GM23338 (cell line): ENCODE results near the gene TBC1D3K. TPM values are rescaled to one million over a fixed set of nuclear protein-coding genes. Genes with fewer than 3 reads are reported as not detected.
"Not testable (repeated sequence)": the region's sequence is repeated elsewhere in the genome, so short reads cannot be mapped to it uniquely, and the experiment has no call there.

Experiments
- ATAC-seq: fragments of 200-7000 bp; cut with Tn5 transposase; 3 replicates; pipeline ENCODE4 v1.9.1; 2020
- DNase-seq: peaks from one replicate; pipeline ENCODE4 v3.0.0-alpha.2; 2015; ENCODE audit warnings: low spot score
- H2AFZ ChIP-seq: fragments of 200-600 bp; sonication (generic); 2 replicates; pipeline ENCODE4 v1.8.0; 2016; ENCODE audit warnings: antibody characterized with exemption, mild to moderate bottlenecking, moderate library complexity
- H3F3A ChIP-seq: fragments of 200-600 bp; sonication (generic); replicated peaks from 2 replicates; pipeline ENCODE4 v1.8.0; 2017; ENCODE audit warnings: antibody characterized with exemption, mixed run types, low read depth
- H3K27ac ChIP-seq: fragments of 200-600 bp; sonication (generic); 2 replicates; pipeline ENCODE4 v1.6.1; 2016; ENCODE audit warnings: low read depth
- H3K27me3 ChIP-seq: fragments of 200-600 bp; sonication (generic); 2 replicates; pipeline ENCODE4 v1.8.0; 2016; ENCODE audit warnings: mild to moderate bottlenecking, mixed run types, moderate library complexity; ENCODE audit not compliant: insufficient read depth
- H3K36me3 ChIP-seq: fragments of 200-600 bp; sonication (generic); 2 replicates; pipeline ENCODE4 v1.8.0; 2016; ENCODE audit warnings: mild to moderate bottlenecking; ENCODE audit not compliant: insufficient read depth
- H3K4me1 ChIP-seq: fragments of 200-600 bp; sonication (generic); 2 replicates; pipeline ENCODE4 v1.8.0; 2016; ENCODE audit warnings: mild to moderate bottlenecking, moderate library complexity; ENCODE audit not compliant: insufficient read depth
- H3K4me2 ChIP-seq: fragments of 200-600 bp; sonication (generic); 2 replicates; pipeline ENCODE4 v1.7.1; 2017; ENCODE audit warnings: mixed run types
- H3K4me3 ChIP-seq: fragments of 200-600 bp; sonication (generic); 2 replicates; pipeline ENCODE4 v1.6.1; 2016; ENCODE audit warnings: mixed run types
- H3K79me2 ChIP-seq: fragments of 200-600 bp; sonication (generic); replicated peaks from 2 replicates; pipeline ENCODE4 v1.8.0; 2017; ENCODE audit warnings: mild to moderate bottlenecking; ENCODE audit not compliant: insufficient read depth
- H3K9me2 ChIP-seq: fragments of 200-600 bp; sonication (generic); 2 replicates; pipeline ENCODE4 v1.8.0; 2017; ENCODE audit not compliant: insufficient read depth
- H4K20me1 ChIP-seq: fragments of 200-600 bp; sonication (generic); replicated peaks from 2 replicates; pipeline ENCODE4 v1.8.0; 2017; ENCODE audit warnings: mild to moderate bottlenecking; ENCODE audit not compliant: insufficient read depth
- H3K27ac Mint-ChIP-seq: 2 replicates; pipeline ENCODE4 v1.8.0; 2020; ENCODE audit warnings: inconsistent platforms, mild to moderate bottlenecking, moderate library complexity, mixed read lengths
- H3K27me3 Mint-ChIP-seq: 3 replicates; pipeline ENCODE4 v1.8.0; 2022; ENCODE audit warnings: low read depth, mild to moderate bottlenecking, moderate library complexity, mixed read lengths, inconsistent platforms; ENCODE audit not compliant: insufficient read depth, poor library complexity
- H3K36me3 Mint-ChIP-seq: 3 replicates; pipeline ENCODE4 v1.8.0; 2021; ENCODE audit warnings: low read depth, mild to moderate bottlenecking, inconsistent platforms, moderate library complexity, mixed read lengths
- H3K4me1 Mint-ChIP-seq: 3 replicates; pipeline ENCODE4 v1.8.0; 2020; ENCODE audit warnings: mild to moderate bottlenecking, inconsistent platforms, mixed read lengths
- H3K4me3 Mint-ChIP-seq: 3 replicates; pipeline ENCODE4 v1.8.0; 2021; ENCODE audit warnings: moderate library complexity, mild to moderate bottlenecking, inconsistent platforms, mixed read lengths
- H3K9me3 Mint-ChIP-seq: 3 replicates; pipeline ENCODE4 v1.8.0; 2020; ENCODE audit warnings: moderate library complexity, mild to moderate bottlenecking, inconsistent platforms, mixed read lengths
- CREB1 ChIP-seq: fragments of 250-450 bp; sonication (Bioruptor Pico); IDR thresholded peaks from 2 replicates; pipeline ENCODE4 v1.5.0; 2020; ENCODE audit warnings: low read depth, mild to moderate bottlenecking, moderate library complexity
- EZH2 ChIP-seq: fragments of 200-600 bp; sonication (generic); IDR thresholded peaks from one replicate; pipeline ENCODE4 v1.8.0; 2017; ENCODE audit warnings: antibody characterized with exemption, mild to moderate bottlenecking, low read depth; ENCODE audit not compliant: unreplicated experiment
- NANOG ChIP-seq: IDR thresholded peaks from 2 replicates; pipeline ENCODE4 v1.6.1; 2016; ENCODE audit warnings: antibody characterized with exemption, borderline replicate concordance
- POLR2AphosphoS5 ChIP-seq: IDR thresholded peaks from 2 replicates; pipeline ENCODE4 v1.6.1; 2016; ENCODE audit warnings: antibody characterized with exemption, low read depth
- ZNF331 ChIP-seq: fragments of 250-450 bp; sonication (Bioruptor Pico); IDR thresholded peaks from 2 replicates; pipeline ENCODE4 v1.5.0; 2020; ENCODE audit warnings: low read depth, mild to moderate bottlenecking, moderate library complexity
- ZNF462 ChIP-seq: fragments of 250-450 bp; sonication (Bioruptor Pico); IDR thresholded peaks from 2 replicates; pipeline ENCODE4 v1.5.0; 2020; ENCODE audit warnings: mild to moderate bottlenecking, moderate library complexity
- polyA plus RNA-seq: library from polyadenylated mRNA; unstranded; fragments of >200 nt; fragmentation: Nextera tagmentation; extraction: Ambion mirVana; gene quantifications from 2 replicates; pipeline ENCODE4 v1.2.1, GENCODE V29; 2016
- small RNA-seq: library from RNA; depleted of rRNA; stranded (forward); fragments of <200 nt; gene quantifications from one replicate; pipeline ENCODE3, GENCODE V24; 2014; ENCODE audit warnings: low replicate concordance
- total RNA-seq: library from RNA; depleted of rRNA; stranded (reverse); fragments of >200 nt; shearing (Covaris generic); gene quantifications from 2 replicates; pipeline ENCODE4 v1.2.3, GENCODE V29; 2014; rRNA removed

The TBC1D3K gene
- total and polyA plus RNA-seq, 2 experiments from 2014 or later, result not detected

- TF ChIP-seq ZNF462, result no peak
- no peak for TF ChIP-seq EZH2
- TF ChIP-seq POLR2AphosphoS5, result no peak
- TF ChIP-seq ZNF331 (CRISPR knock-in tag), result no peak
- TF ChIP-seq NANOG, result no peak
- no peak for TF ChIP-seq CREB1
Observed at GRCh38 chr17:37888881-37889280, 35.3 kb upstream of the TBC1D3K start (continued).

- not testable (repeated sequence) for H3K4me1 ChIP-seq, H3K36me3 Mint-ChIP-seq, H3F3A ChIP-seq, H3K79me2 ChIP-seq, H3K27ac Mint-ChIP-seq, H3K9me2 ChIP-seq, H3K27me3 Mint-ChIP-seq, DNase-seq, H3K4me3 Mint-ChIP-seq, H3K4me2 ChIP-seq, ATAC-seq, H3K27me3 ChIP-seq, H2AFZ ChIP-seq, H3K27ac ChIP-seq, H4K20me1 ChIP-seq, H3K36me3 ChIP-seq, H3K4me3 ChIP-seq, H3K4me1 Mint-ChIP-seq
- H3K9me3 Mint-ChIP-seq, result peaks cover 10% of the 10 kb centered on the region
Observed at GRCh38 chr17:37896961-37897360, 27.3 kb upstream of the TBC1D3K start.

Small RNA genes lying within 50 kb of the gene (small RNA-seq; reads per million reads assigned to genes)
- gene RF00001 (not detected), gene RNU6-489P (not detected)

Other genes starting within 250 kb of the TBC1D3K start
- gene HNF1B, start 179.4 kb upstream of the TBC1D3K start, total RNA-seq, result 0.04 and 0.07 TPM in 2 replicates
- gene HNF1B, start 179.4 kb upstream of the TBC1D3K start, polyA plus RNA-seq, result 0.19 TPM in 1 of 2 replicates, not detected in the other
- 8.2 and 9.4 TPM in 2 replicates for gene TBC1D3L, start 64.6 kb downstream of the TBC1D3K start, total RNA-seq
- gene TBC1D3L, start 64.6 kb downstream of the TBC1D3K start, polyA plus RNA-seq, result 8.7 and 9.3 TPM in 2 replicates
- 0.24 TPM in 1 of 2 replicates, not detected in the other for gene TBC1D3D, start 79.6 kb downstream of the TBC1D3K start, total RNA-seq
- gene TBC1D3D, start 79.6 kb downstream of the TBC1D3K start, polyA plus RNA-seq, result not detected in 2 replicates
- not detected in 2 replicates for gene TBC1D3C, start 144.2 kb downstream of the TBC1D3K start, total RNA-seq
- gene TBC1D3C, start 144.2 kb downstream of the TBC1D3K start, polyA plus RNA-seq, result not detected in 2 replicates
- not detected in 2 replicates for gene TBC1D3E, start 203.5 kb downstream of the TBC1D3K start, total RNA-seq
- gene TBC1D3E, start 203.5 kb downstream of the TBC1D3K start, polyA plus RNA-seq, result not detected in 2 replicates